Tibial nerve (tissue), 4 donors: ENCODE results near the gene OSBPL9. TPM values are rescaled to one million over a fixed set of nuclear protein-coding genes. Genes with fewer than 3 reads are reported as not detected.

Source experiments
- DNase-seq, 2 donors: peaks; one replicate each; pipeline ENCODE4 v3.0.0-alpha.2; 2019; ENCODE audit warnings: low spot score in 2 of 2
- H3K27ac ChIP-seq, 4 donors: fragments of 200-600 bp; sonication (generic) in 3 of 4; one replicate each; pipeline ENCODE4 v1.5.1; 2017 to 2019; ENCODE audit warnings: mild to moderate bottlenecking in 1 of 4
- H3K27me3 ChIP-seq, 2 donors: fragments of 200-600 bp; sonication (generic) in 1 of 2; one replicate each; pipeline versions ENCODE4 v1.5.1 to v1.6.0; 2017 to 2019
- H3K36me3 ChIP-seq, 3 donors: fragments of 200-600 bp; sonication (generic); one replicate each; pipeline ENCODE4 v1.5.1; 2018 to 2019
- H3K4me1 ChIP-seq, 4 donors: fragments of 200-600 bp; sonication (generic) in 3 of 4; one replicate each; pipeline ENCODE4 v1.5.1; 2017 to 2019
- H3K4me3 ChIP-seq, 4 donors: fragments of 200-600 bp; sonication (generic) in 3 of 4; one replicate each; pipeline ENCODE4 v1.5.1; 2017 to 2019; ENCODE audit warnings: mild to moderate bottlenecking in 1 of 4, moderate library complexity in 1 of 4
- H3K9me3 ChIP-seq, 4 donors: fragments of 200-600 bp; sonication (generic) in 3 of 4; one replicate each; pipeline ENCODE4 v1.5.1; 2017 to 2019
- CTCF ChIP-seq, 5 experiments: fragments of 200-600 bp in 3 of 5; fragments of 450-650 bp in 2 of 5; sonication (generic) in 3 of 5; IDR thresholded peaks; one replicate each; pipeline ENCODE4 v1.5.1; 2016 to 2019; ENCODE audit warnings: antibody characterized with exemption in 5 of 5, mild to moderate bottlenecking in 3 of 5, moderate library complexity in 2 of 5
- EP300 ChIP-seq, 2 donors: sonication (generic); formaldehyde crosslinking; IDR thresholded peaks; one replicate each; pipeline ENCODE4 v1.6.1; 2017; ENCODE audit warnings: antibody characterized with exemption in 2 of 2, mild to moderate bottlenecking in 1 of 2
- POLR2A ChIP-seq, 2 donors: fragments of 450-650 bp; IDR thresholded peaks; one replicate each; pipeline ENCODE4 v1.6.1; 2017; ENCODE audit warnings: antibody characterized with exemption in 2 of 2, mild to moderate bottlenecking in 2 of 2, moderate library complexity in 2 of 2
- WGBS, 2 donors: methylation state at CpG; one replicate each; pipeline ENCODE4 v1.1.5; 2018; 5-methylcytosine and 5-hydroxymethylcytosine counted together
- total RNA-seq, 4 donors: library from RNA; depleted of rRNA; stranded (reverse); fragments of >200 nt; gene quantifications; one replicate each; pipeline ENCODE4 v1.1.0, GENCODE V29; 2016

OSBPL9 gene
- total RNA-seq, 4 donors from 2014 or later: 86.1 to 132 (median 96.9) TPM

GRCh38 chr1:51610637-51611036 is 6.3 kb upstream of the OSBPL9 start:
- no peaks in the 10 kb centered on the region for H3K36me3 ChIP-seq
- peak overlapping the region in 1 of 4 donors; percentile 52 for H3K27ac ChIP-seq
- H3K4me1 ChIP-seq: peaks cover 0 to 21% (median 6%) of the 10 kb centered on the region in 4 donors
- no peaks in the 10 kb centered on the region for H3K9me3 ChIP-seq
- H3K4me3 ChIP-seq: no peak overlapping the region
- no peak for DNase-seq
- H3K27me3 ChIP-seq: no peaks in the 10 kb centered on the region
- TF ChIP-seq EP300 (IDR thresholded peaks at IDR 0.05) (no peak), POLR2A (IDR thresholded peaks at IDR 0.05) (no peak), CTCF (IDR thresholded peaks at IDR 0.05) (no peak)
- 58 to 76% methylated on average over 4 of the region's 4 CpGs for WGBS, 2 donors

GRCh38 chr1:51612447-51612961 is 4.4 kb upstream of the OSBPL9 start:
- TF ChIP-seq CTCF (IDR thresholded peaks at IDR 0.05): no peak
- Histone ChIP-seq H3K27ac (no peak overlapping the region), H3K9me3 (no peaks in the 10 kb centered on the region), H3K36me3 (no peaks in the 10 kb centered on the region), H3K4me3 (no peak overlapping the region), H3K27me3 (no peaks in the 10 kb centered on the region), H3K4me1 (peaks cover 0 to 29% (median 9%) of the 10 kb centered on the region in 4 donors)
- no peak for DNase-seq
- WGBS, 2 donors: 34 to 54% methylated on average over 2 of the region's 2 CpGs

GRCh38 chr1:51615780-51616291 is 1.1 kb upstream of the OSBPL9 start:
- no peaks in the 10 kb centered on the region for H3K27me3 ChIP-seq
- no peak for DNase-seq
- H3K27ac ChIP-seq: peak overlapping the region in 1 of 4 donors; percentile 98
- no peaks in the 10 kb centered on the region for H3K9me3 ChIP-seq
- WGBS, 2 donors: 91 to 94% methylated on average over 10 of the region's 10 CpGs
- TF ChIP-seq EP300 (IDR thresholded peaks at IDR 0.05) (no peak), CTCF (IDR thresholded peaks at IDR 0.05) (no peak), POLR2A (IDR thresholded peaks at IDR 0.05) (no peak)
- no peak overlapping the region for H3K4me3 ChIP-seq
- peaks cover 0 to 48% (median 27%) of the 10 kb centered on the region in 4 donors for H3K4me1 ChIP-seq
- H3K36me3 ChIP-seq: no peaks in the 10 kb centered on the region

- peaks cover 0 to 50% (median 27%) of the 10 kb centered on the region in 4 donors for H3K4me1 ChIP-seq
- 67 to 70% methylated on average over 4 of the region's 4 CpGs for WGBS, 2 donors
- H3K4me3 ChIP-seq: peak overlapping the region; percentile 68 to 90 (median 85)
- no peaks in the 10 kb centered on the region for H3K36me3 ChIP-seq
- no peak for DNase-seq
- peak overlapping the region; percentile 90 to 98 (median 93) for H3K27ac ChIP-seq
- no peak for TF ChIP-seq POLR2A (IDR thresholded peaks at IDR 0.05)
- TF ChIP-seq CTCF (IDR thresholded peaks at IDR 0.05): no peak
- TF ChIP-seq EP300 (IDR thresholded peaks at IDR 0.05): no peak
- no peaks in the 10 kb centered on the region for H3K27me3 ChIP-seq
- H3K9me3 ChIP-seq: no peaks in the 10 kb centered on the region
These were observed 402 bp upstream of the OSBPL9 start for GRCh38 chr1:51616490-51616889.

GRCh38 chr1:51618715-51619114 is 1.8 kb downstream of the OSBPL9 start:
- H3K27ac ChIP-seq: peak overlapping the region in 3 of 4 donors; percentile 90 to 98 (median 92)
- no peaks in the 10 kb centered on the region for H3K36me3 ChIP-seq
- H3K4me3 ChIP-seq: peak overlapping the region in 1 of 4 donors; percentile 90
- H3K27me3 ChIP-seq: no peaks in the 10 kb centered on the region
- DNase-seq: no peak
- H3K9me3 ChIP-seq: no peaks in the 10 kb centered on the region
- 76 to 88% methylated on average over 1 of the region's 1 CpG for WGBS, 2 donors
- TF ChIP-seq CTCF (IDR thresholded peaks at IDR 0.05) (no peak), EP300 (IDR thresholded peaks at IDR 0.05) (no peak), POLR2A (IDR thresholded peaks at IDR 0.05) (no peak)
- peaks cover 0 to 66% (median 35%) of the 10 kb centered on the region in 4 donors for H3K4me1 ChIP-seq
